Kidney epithelial cell (primary cell): ENCODE results near the gene CD68. TPM values are rescaled to one million over a fixed set of nuclear protein-coding genes. Genes with fewer than 3 reads are reported as not detected.
A peak's percentile ranks its signal among the peaks of the same experiment; 100 is the strongest.

ENCODE experiments used
- DNase-seq: peaks from one replicate; pipeline ENCODE4 v3.0.0-alpha.2; 2010; ENCODE audit warnings: low read depth
- H3K27me3 ChIP-seq: 2 replicates; pipeline ENCODE4 v1.6.0; 2011; ENCODE audit warnings: low read length; ENCODE audit not compliant: control insufficient read depth, insufficient read depth
- H3K36me3 ChIP-seq: 2 replicates; pipeline ENCODE4 v1.5.1; 2011; ENCODE audit warnings: low read length; ENCODE audit not compliant: control insufficient read depth, insufficient read depth
- H3K4me3 ChIP-seq: 2 replicates; pipeline ENCODE4 v1.5.1; 2011; ENCODE audit warnings: low read depth, mild to moderate bottlenecking, control low read depth, low read length
- CTCF ChIP-seq: IDR thresholded peaks from 2 replicates; pipeline ENCODE4 v1.5.1; 2011; ENCODE audit warnings: mild to moderate bottlenecking, moderate library complexity, low read length, control low read depth, inconsistent platforms; ENCODE audit not compliant: insufficient read depth, poor library complexity, severe bottlenecking
- total RNA-seq: library from RNA; depleted of rRNA; stranded (reverse); fragments of >200 nt; gene quantifications from 2 replicates; pipeline ENCODE4 v1.2.3, GENCODE V29; 2015

The CD68 gene
- total RNA-seq, 1 donor from 2014 or later: 7.4 TPM

GRCh38 chr17:7557775-7558543, 21.5 kb upstream of the CD68 start:
- Histone ChIP-seq H3K27me3 (no peaks in the 10 kb centered on the region), H3K36me3 (no peaks in the 10 kb centered on the region), H3K4me3 (no peak overlapping the region)
- no peak for DNase-seq
- no peak for TF ChIP-seq CTCF

GRCh38 chr17:7558544-7559319, 20.7 kb upstream of the CD68 start, which contains the start of gene TNFSF13:
TSS of gene TNFSF13 (plus strand) at chr17:7558750. CDS start at chr17:7559040, 290 bp downstream.
- DNase-seq: no peak
- no peaks in the 10 kb centered on the region for H3K36me3 ChIP-seq
- no peak within 1 kb of the TSS for H3K4me3 ChIP-seq
- H3K27me3 ChIP-seq: no peaks in the 10 kb centered on the region
- no peak for TF ChIP-seq CTCF

GRCh38 chr17:7559320-7560171, 19.9 kb upstream of the CD68 start:
- no peaks in the 10 kb centered on the region for H3K27me3 ChIP-seq
- no peaks in the 10 kb centered on the region for H3K36me3 ChIP-seq
- DNase-seq: no peak
- TF ChIP-seq CTCF: no peak
- no peak overlapping the region for H3K4me3 ChIP-seq

- peak; percentile 85 for TF ChIP-seq CTCF
- DNase-seq: no peak
- H3K36me3 ChIP-seq: peaks cover 1% of the 10 kb centered on the region
- no peak overlapping the region for H3K4me3 ChIP-seq
- no peaks in the 10 kb centered on the region for H3K27me3 ChIP-seq
These were observed 19.0 kb upstream of the CD68 start for GRCh38 chr17:7560172-7561027.

GRCh38 chr17:7561028-7561575, 18.3 kb upstream of the CD68 start:
- peaks cover 2% of the 10 kb centered on the region for H3K36me3 ChIP-seq
- no peak for DNase-seq
- H3K4me3 ChIP-seq: peak overlapping the region; percentile 83
- H3K27me3 ChIP-seq: no peaks in the 10 kb centered on the region
- peak; percentile 94 for TF ChIP-seq CTCF
